ENCODE data around the gene SH3BP5.

Gene SH3BP5

DNA sequence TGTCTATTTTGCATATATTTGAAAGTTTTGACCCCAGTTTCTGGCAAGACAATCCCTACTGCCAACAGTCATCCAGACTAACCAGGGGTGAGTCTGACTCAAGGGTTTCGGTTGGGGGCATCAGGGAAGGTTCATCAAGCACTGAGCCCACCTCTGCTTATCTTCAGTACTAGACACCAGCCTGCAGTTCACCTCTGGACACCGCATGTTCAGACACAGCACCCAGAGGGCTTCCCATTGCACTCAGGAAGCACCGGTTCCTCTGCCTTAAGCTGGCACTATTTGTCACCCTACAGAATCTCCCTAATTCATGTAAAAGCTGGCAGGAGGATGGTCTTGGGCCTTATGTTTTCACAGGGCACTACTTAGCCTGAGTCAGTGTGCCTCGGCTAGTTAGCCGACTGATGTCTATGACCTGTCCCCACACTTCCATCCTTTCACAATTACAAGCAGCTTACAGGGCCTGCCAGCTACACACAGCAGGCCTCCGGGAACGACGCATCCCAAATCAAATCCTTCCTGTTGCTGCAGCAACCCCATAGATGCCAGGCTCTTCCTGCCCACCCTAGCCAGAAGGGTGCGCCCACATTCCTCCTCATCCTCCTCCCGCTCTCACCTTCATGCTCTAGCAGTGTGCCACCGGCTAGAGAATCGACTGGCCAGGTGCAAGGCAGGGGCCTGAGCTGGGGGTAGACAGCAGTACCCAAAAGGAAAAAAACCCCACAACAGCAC lies 52.5 kb downstream of the SH3BP5 start:
- Histone ChIP-seq H3K27ac (no peak overlapping the region), H2AFZ (ENCODE audit: low read depth) (no peak overlapping the region), H3K4me2 (no peak overlapping the region), H3K4me1 (ENCODE audit: low read depth, poor library complexity, severe bottlenecking) (peaks cover 13% of the 10 kb centered on the region), H4K20me1 (ENCODE audit: insufficient read depth) (no peaks in the 10 kb centered on the region), H3K27me3 (ENCODE audit: insufficient read depth, low read depth) (no peaks in the 10 kb centered on the region), H3K36me3 (ENCODE audit: insufficient read depth) (no peaks in the 10 kb centered on the region), H3K4me3 (IDR thresholded peaks at IDR 0.05; ENCODE audit: insufficient read depth, low read depth, low read length) (no peak overlapping the region), H3K79me2 (ENCODE audit: insufficient read depth, low read depth) (no peaks in the 10 kb centered on the region), H3K9ac (no peak overlapping the region)
- TF ChIP-seq CTCF (conservative IDR thresholded peaks at IDR 0.05; ENCODE audit: low read depth, low read length), result no peak

- Histone ChIP-seq H3K4me2 (no peak overlapping the region), H3K36me3 (ENCODE audit: insufficient read depth) (no peaks in the 10 kb centered on the region), H3K27ac (no peak overlapping the region), H3K79me2 (ENCODE audit: insufficient read depth, low read depth) (no peaks in the 10 kb centered on the region), H3K4me3 (IDR thresholded peaks at IDR 0.05; ENCODE audit: insufficient read depth, low read depth, low read length) (no peak overlapping the region), H4K20me1 (ENCODE audit: insufficient read depth) (no peaks in the 10 kb centered on the region), H3K9ac (no peak overlapping the region), H3K27me3 (ENCODE audit: insufficient read depth, low read depth) (no peaks in the 10 kb centered on the region), H2AFZ (ENCODE audit: low read depth) (no peak overlapping the region), H3K4me1 (ENCODE audit: low read depth, poor library complexity, severe bottlenecking) (peaks cover 12% of the 10 kb centered on the region)
- no peak for TF ChIP-seq CTCF (conservative IDR thresholded peaks at IDR 0.05; ENCODE audit: low read depth, low read length)
Observed at GRCh38 chr3:15279205-15279604, 53.2 kb downstream of the SH3BP5 start.

DNA sequence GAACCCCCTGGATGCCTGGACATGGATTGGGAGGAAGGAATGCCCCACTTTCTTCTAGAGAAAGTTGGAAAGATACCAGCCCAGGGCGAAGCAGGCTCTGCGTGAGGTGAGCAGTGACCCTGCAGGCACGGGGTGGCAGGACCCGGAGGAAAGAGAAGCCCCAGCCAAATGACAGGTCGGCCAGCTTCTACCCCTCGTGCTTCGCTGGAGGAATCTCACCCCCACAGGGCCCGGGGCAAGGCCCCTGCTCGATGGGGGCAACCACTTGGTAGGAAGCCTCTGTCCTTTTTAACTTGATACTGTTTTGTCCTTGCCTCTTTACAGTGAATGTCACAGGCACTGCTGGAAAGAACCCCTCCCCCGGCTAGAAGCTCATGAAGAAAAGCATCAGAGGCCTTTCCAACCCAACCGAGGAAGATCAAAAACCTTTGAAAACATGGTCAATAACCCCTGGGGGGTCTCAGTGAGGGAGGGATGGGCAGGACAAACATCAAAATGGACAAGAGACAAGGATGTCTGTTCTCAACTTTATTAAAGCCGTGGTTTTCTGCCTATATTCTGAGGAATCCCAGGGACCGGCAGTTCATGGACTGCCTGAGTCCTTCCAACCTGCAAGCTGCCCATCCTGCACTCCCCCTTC lies 54.4 kb downstream of the SH3BP5 start:
- no peak overlapping the region for H3K4me2 ChIP-seq
- H3K36me3 ChIP-seq (ENCODE audit: insufficient read depth), result no peaks in the 10 kb centered on the region
- H3K9ac ChIP-seq, result no peak overlapping the region
- no peaks in the 10 kb centered on the region for H4K20me1 ChIP-seq (ENCODE audit: insufficient read depth)
- no peak overlapping the region for H3K4me3 ChIP-seq (IDR thresholded peaks at IDR 0.05; ENCODE audit: insufficient read depth, low read depth, low read length)
- no peaks in the 10 kb centered on the region for H3K79me2 ChIP-seq (ENCODE audit: insufficient read depth, low read depth)
- no peak for TF ChIP-seq CTCF (conservative IDR thresholded peaks at IDR 0.05; ENCODE audit: low read depth, low read length)
- H2AFZ ChIP-seq (ENCODE audit: low read depth), result no peak overlapping the region
- no peaks in the 10 kb centered on the region for H3K27me3 ChIP-seq (ENCODE audit: insufficient read depth, low read depth)
- no peaks in the 10 kb centered on the region for H3K4me1 ChIP-seq (ENCODE audit: low read depth, poor library complexity, severe bottlenecking)
- no peak overlapping the region for H3K27ac ChIP-seq

DNA sequence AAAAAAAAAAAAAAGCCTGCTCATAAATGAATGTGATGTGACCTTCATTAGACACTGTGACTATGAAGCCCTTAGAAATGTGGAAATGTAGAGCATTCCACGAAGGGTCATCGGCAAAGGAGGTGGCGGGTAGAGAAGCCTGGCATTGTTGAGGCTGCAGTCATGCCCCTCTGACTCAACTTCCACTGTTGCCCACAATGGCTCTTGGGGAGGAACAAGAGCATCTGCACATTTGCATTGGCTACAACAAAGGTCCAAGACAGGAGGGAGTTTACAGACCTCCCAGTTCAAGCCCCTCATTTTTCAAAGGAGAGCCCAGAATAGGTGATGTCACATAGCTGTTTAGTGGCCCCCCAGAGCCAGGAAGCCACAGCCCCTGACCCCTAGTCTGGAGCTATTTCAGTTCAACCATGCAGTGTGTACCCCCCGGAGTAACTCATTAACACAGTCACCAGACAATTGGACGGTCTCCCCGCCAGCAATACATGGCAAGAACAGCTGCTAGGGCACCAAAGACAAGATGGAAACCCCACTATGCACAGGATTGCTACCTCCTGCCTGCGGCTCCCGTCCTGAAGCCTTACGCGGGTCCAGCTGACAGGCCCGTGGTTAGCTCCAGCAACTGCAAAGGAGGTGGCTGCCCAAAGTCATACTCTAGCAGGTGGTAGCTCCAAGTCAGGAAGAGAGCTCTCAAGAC lies 56.2 kb downstream of the SH3BP5 start:
- H4K20me1 ChIP-seq (ENCODE audit: insufficient read depth), result no peaks in the 10 kb centered on the region
- no peak overlapping the region for H3K4me2 ChIP-seq
- H3K79me2 ChIP-seq (ENCODE audit: insufficient read depth, low read depth), result no peaks in the 10 kb centered on the region
- no peaks in the 10 kb centered on the region for H3K27me3 ChIP-seq (ENCODE audit: insufficient read depth, low read depth)
- no peaks in the 10 kb centered on the region for H3K36me3 ChIP-seq (ENCODE audit: insufficient read depth)
- H2AFZ ChIP-seq (ENCODE audit: low read depth), result no peak overlapping the region
- H3K4me3 ChIP-seq (IDR thresholded peaks at IDR 0.05; ENCODE audit: insufficient read depth, low read depth, low read length), result no peak overlapping the region
- H3K9ac ChIP-seq, result no peak overlapping the region
- peaks cover 10% of the 10 kb centered on the region for H3K4me1 ChIP-seq (ENCODE audit: low read depth, poor library complexity, severe bottlenecking)
- no peak overlapping the region for H3K27ac ChIP-seq
- no peak for TF ChIP-seq CTCF (conservative IDR thresholded peaks at IDR 0.05; ENCODE audit: low read depth, low read length)
